ENCODE measurements around the gene CD74. TPM values are rescaled to one million over a fixed set of nuclear protein-coding genes. Genes with fewer than 3 reads are reported as not detected.
"Not testable (repeated sequence)": the region's sequence is repeated elsewhere in the genome, so short reads cannot be mapped to it uniquely, and the experiment has no call there.

CD74 gene
- total and polyA plus RNA-seq, 10 of the 15 experiments (the other 5 are each of a cell fraction or from before 2014, with no cell fraction given), result 1,387 to 11,063 (median 3,922) TPM

DNA sequence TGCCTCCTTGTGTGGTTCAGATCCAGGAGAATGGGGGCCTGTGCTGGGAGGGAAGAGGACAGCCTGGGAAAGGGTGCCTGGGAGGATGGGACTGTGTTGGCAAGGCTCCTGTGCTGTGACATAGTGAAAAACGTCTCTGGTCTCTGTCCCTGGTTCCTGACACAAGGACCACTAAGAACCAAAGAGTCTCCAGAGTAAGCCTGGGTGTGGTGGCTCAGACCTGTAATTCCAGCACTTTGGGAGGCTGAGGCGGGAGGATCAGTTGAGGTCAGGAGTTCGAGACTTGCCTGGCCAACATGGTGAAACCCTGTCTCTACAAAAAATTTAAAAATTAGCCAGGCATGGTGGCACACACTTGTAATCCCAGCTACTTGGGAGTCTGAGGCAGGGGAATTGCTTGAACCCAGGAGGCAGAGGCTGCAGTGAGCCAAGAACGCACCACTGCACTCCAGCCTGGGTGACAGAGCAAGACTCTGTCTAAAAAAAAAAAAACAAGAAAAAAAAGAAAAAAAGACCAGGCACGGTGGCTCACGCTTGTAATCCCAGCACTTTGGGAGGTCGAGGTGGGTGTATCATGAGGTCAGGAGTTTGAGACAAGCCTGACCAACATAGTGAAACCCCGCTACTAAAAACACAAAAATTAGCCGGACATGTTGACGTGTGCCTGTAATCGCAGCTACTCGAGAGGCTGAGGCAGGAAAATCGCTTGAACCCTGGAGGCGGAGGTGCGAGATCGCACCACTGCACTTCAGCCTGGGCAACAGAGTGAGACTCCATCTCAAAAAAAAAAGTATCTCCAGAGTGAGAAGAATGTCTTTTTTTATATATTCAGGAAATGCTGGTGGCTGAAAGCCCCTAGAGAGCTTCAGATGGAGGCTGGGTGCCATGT is 1.4 kb upstream of the CD74 start:
- Histone ChIP-seq H3K79me2 (ENCODE audit: control insufficient read depth, insufficient read depth, low read length) (peaks cover 53% of the 10 kb centered on the region), H3K4me3 (peak overlapping the region; percentile 12; the same call in 1 of the 2 replicates), H3K4me1 (ENCODE audit: control insufficient read depth, insufficient read depth, low read length) (peaks cover 34% of the 10 kb centered on the region), H2AFZ (ENCODE audit: control insufficient read depth, low read depth, low read length) (peak overlapping the region; percentile 61), H3K4me2 (ENCODE audit: control insufficient read depth, insufficient read depth) (peak overlapping the region; percentile 75), H3K9ac (ENCODE audit: control insufficient read depth, insufficient read depth, low read length) (peak overlapping the region; percentile 91), H3K27ac (ENCODE audit: control insufficient read depth, insufficient read depth) (peak overlapping the region; percentile 100)
- ChIA-PET RAD21 (ENCODE audit: unreplicated experiment) (interaction anchor here (1.2 to 5.3 kb wide), 5 partner anchors 9 to 75 kb away, joined by 3 to 49 read pairs (median 4); no protein-coding TSS in a partner anchor), SMC1A (ENCODE audit: uncharacterized antibody, unreplicated experiment) (interaction anchor here (1.0 to 1.8 kb wide), 6 partner anchors 9 to 36 kb away, joined by 3 to 4 read pairs (median 3); no protein-coding TSS in a partner anchor), CTCF (interaction anchor here (1.0 to 3.3 kb wide), 3 partner anchors 16 to 36 kb away, joined by 3 to 14 read pairs (median 10); no protein-coding TSS in a partner anchor), POLR2A (interaction anchor here (0.8 to 5.0 kb wide), 9 partner anchors 8 to 212 kb away, joined by 3 to 44 read pairs (median 9); no protein-coding TSS in a partner anchor)
- H3K36me3 ChIP-seq (ENCODE audit: control insufficient read depth in 2 of 2, insufficient read depth in 2 of 2, low read length in 1 of 2); BruUV-seq (replicated peaks); H4K20me1 ChIP-seq (ENCODE audit: control insufficient read depth, insufficient read depth); ATAC-seq; H3K9me3 ChIP-seq (replicated peaks; ENCODE audit: control insufficient read depth, insufficient read depth, low read length); FAIRE-seq; in situ Hi-C loops (cut with MboI); H3K27me3 ChIP-seq (replicated peaks in 1 of 2; ENCODE audit: control insufficient read depth in 2 of 2, insufficient read depth in 2 of 2, low read length in 1 of 2); DNase-seq (ENCODE audit: low read depth, low spot score): not testable (repeated sequence)
- intact Hi-C loops (cut with micrococcal nuclease; ENCODE audit: unreplicated experiment), result loop anchor here (2.0 to 10.0 kb wide), 3 partner anchors 35 to 1609 kb away; partner anchors contain the start of genes ANXA6 and RPS14
- 9% methylated on average over 16 of the region's 16 CpGs for WGBS (ENCODE audit: insufficient coverage, insufficient replicate concordance, low lambda C conversion rate, missing lambda C conversion rate)
- TF ChIP-seq, protein P1, sequence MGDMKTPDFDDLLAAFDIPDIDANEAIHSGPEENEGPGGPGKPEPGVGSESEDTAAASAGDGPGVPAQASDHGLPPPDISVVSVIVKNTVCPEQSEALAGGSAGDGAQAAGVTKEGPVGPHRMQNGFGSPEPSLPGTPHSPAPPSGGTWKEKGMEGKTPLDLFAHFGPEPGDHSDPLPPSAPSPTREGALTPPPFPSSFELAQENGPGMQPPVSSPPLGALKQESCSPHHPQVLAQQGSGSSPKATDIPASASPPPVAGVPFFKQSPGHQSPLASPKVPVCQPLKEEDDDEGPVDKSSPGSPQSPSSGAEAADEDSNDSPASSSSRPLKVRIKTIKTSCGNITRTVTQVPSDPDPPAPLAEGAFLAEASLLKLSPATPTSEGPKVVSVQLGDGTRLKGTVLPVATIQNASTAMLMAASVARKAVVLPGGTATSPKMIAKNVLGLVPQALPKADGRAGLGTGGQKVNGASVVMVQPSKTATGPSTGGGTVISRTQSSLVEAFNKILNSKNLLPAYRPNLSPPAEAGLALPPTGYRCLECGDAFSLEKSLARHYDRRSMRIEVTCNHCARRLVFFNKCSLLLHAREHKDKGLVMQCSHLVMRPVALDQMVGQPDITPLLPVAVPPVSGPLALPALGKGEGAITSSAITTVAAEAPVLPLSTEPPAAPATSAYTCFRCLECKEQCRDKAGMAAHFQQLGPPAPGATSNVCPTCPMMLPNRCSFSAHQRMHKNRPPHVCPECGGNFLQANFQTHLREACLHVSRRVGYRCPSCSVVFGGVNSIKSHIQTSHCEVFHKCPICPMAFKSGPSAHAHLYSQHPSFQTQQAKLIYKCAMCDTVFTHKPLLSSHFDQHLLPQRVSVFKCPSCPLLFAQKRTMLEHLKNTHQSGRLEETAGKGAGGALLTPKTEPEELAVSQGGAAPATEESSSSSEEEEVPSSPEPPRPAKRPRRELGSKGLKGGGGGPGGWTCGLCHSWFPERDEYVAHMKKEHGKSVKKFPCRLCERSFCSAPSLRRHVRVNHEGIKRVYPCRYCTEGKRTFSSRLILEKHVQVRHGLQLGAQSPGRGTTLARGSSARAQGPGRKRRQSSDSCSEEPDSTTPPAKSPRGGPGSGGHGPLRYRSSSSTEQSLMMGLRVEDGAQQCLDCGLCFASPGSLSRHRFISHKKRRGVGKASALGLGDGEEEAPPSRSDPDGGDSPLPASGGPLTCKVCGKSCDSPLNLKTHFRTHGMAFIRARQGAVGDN (IDR thresholded peaks at IDR 0.05), result peak; percentile 19; the same call in 1 of the 2 replicates
- TF ChIP-seq POLR2AphosphoS5 (IDR thresholded peaks at IDR 0.05; ENCODE audit: low read length), result 0 out of 2 replicates have a peak, but pooled peaks have one; percentile 2
- TF ChIP-seq MLLT1 (IDR thresholded peaks at IDR 0.05), result peak; percentile 96
- TF ChIP-seq LARP7 (IDR thresholded peaks at IDR 0.05), result 0 out of 2 replicates have a peak, but pooled peaks have one; percentile 34
- peak; percentile 89 for TF ChIP-seq HDGF (IDR thresholded peaks at IDR 0.05)
- 0 out of 2 replicates have a peak, but pooled peaks have one; percentile 3 for TF ChIP-seq IKZF1 (conservative IDR thresholded peaks at IDR 0.05)
- TF ChIP-seq, protein P2, sequence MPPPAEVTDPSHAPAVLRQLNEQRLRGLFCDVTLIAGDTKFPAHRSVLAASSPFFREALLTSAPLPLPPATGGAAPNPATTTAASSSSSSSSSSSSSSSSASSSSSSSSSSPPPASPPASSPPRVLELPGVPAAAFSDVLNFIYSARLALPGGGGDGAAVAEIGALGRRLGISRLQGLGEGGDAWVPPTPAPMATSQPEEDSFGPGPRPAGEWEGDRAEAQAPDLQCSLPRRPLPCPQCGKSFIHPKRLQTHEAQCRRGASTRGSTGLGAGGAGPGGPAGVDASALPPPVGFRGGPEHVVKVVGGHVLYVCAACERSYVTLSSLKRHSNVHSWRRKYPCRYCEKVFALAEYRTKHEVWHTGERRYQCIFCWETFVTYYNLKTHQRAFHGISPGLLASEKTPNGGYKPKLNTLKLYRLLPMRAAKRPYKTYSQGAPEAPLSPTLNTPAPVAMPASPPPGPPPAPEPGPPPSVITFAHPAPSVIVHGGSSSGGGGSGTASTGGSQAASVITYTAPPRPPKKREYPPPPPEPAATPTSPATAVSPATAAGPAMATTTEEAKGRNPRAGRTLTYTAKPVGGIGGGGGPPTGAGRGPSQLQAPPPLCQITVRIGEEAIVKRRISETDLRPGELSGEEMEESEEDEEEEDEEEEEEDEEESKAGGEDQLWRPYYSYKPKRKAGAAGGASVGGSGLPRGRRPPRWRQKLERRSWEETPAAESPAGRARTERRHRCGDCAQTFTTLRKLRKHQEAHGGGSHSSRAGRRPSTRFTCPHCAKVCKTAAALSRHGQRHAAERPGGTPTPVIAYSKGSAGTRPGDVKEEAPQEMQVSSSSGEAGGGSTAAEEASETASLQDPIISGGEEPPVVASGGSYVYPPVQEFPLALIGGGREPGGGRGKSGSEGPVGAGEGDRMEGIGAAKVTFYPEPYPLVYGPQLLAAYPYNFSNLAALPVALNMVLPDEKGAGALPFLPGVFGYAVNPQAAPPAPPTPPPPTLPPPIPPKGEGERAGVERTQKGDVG (CRISPR knock-in tag; IDR thresholded peaks at IDR 0.05), result 0 out of 2 replicates have a peak, but pooled peaks have one; percentile 10
- peak; percentile 25; the same call in 1 of the 2 replicates for TF ChIP-seq CREM (IDR thresholded peaks at IDR 0.05; ENCODE audit: low read depth)
- TF ChIP-seq MTA2 (IDR thresholded peaks at IDR 0.05; ENCODE audit: low read depth), result peak; percentile 29; the same call in 1 of the 2 replicates
- 0 out of 2 replicates have a peak, but pooled peaks have one; percentile 17 for TF ChIP-seq YY1 (IDR thresholded peaks at IDR 0.05; ENCODE audit: low read depth, low read length)
- 0 out of 2 replicates have a peak, but pooled peaks have one; percentile 17 for TF ChIP-seq NR2F1 (conservative IDR thresholded peaks at IDR 0.05)
- 0 out of 4 replicates have a peak, but pooled peaks of 1 of the 2 experiments have one; percentile 4 for TF ChIP-seq BHLHE40 (IDR thresholded peaks at IDR 0.05; ENCODE audit: borderline replicate concordance in 1 of 2, low read depth in 2 of 2, low read length in 1 of 2)
- peak; percentile 83 for TF ChIP-seq NBN (IDR thresholded peaks at IDR 0.05)

All from GM12878 (cell line).